ENCODE data around the gene NIN. TPM values are rescaled to one million over a fixed set of nuclear protein-coding genes. Genes with fewer than 3 reads are reported as not detected.

NIN gene
- total RNA-seq, 1 donor from 2014 or later = 29.5 TPM

DNA sequence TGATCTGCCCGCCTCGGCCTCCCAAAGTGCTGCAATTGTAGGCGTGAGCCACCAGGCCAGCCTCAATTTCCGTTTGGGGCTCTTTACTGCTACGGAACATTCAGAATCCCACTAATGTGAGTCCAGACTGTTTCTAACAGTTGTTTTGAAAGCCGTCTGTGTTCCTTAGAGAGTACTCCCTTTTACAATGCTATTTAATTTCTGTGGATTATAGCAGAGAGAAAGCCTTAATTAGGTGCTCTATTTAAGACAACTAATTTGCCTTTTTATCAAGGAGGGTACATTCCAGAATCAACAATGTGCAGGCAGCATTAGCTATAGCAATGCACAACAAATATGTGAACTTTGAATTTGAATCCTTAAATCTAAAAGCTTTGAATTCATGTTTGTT lies 160.1 kb downstream of the NIN start:
- peaks cover 19% of the 10 kb centered on the region for H3K4me1 ChIP-seq
- no peaks in the 10 kb centered on the region for H3K9me3 ChIP-seq
- no peak for DNase-seq (ENCODE audit: extremely low spot score in 2 of 2)
- H3K27ac ChIP-seq = no peak overlapping the region
- no peak overlapping the region for H3K4me3 ChIP-seq
- no peaks in the 10 kb centered on the region for H3K27me3 ChIP-seq
- no peak for TF ChIP-seq POLR2A (IDR thresholded peaks at IDR 0.05)
- TF ChIP-seq, protein P1, sequence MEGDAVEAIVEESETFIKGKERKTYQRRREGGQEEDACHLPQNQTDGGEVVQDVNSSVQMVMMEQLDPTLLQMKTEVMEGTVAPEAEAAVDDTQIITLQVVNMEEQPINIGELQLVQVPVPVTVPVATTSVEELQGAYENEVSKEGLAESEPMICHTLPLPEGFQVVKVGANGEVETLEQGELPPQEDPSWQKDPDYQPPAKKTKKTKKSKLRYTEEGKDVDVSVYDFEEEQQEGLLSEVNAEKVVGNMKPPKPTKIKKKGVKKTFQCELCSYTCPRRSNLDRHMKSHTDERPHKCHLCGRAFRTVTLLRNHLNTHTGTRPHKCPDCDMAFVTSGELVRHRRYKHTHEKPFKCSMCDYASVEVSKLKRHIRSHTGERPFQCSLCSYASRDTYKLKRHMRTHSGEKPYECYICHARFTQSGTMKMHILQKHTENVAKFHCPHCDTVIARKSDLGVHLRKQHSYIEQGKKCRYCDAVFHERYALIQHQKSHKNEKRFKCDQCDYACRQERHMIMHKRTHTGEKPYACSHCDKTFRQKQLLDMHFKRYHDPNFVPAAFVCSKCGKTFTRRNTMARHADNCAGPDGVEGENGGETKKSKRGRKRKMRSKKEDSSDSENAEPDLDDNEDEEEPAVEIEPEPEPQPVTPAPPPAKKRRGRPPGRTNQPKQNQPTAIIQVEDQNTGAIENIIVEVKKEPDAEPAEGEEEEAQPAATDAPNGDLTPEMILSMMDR (IDR thresholded peaks at IDR 0.05) = no peak
- TF ChIP-seq POLR2AphosphoS5 (IDR thresholded peaks at IDR 0.05; ENCODE audit: insufficient read depth in 1 of 2, low read depth in 1 of 2) = no peak
- no peaks in the 10 kb centered on the region for H3K36me3 ChIP-seq
- intact Hi-C loops (cut with DNase I) = no loop called here

DNA sequence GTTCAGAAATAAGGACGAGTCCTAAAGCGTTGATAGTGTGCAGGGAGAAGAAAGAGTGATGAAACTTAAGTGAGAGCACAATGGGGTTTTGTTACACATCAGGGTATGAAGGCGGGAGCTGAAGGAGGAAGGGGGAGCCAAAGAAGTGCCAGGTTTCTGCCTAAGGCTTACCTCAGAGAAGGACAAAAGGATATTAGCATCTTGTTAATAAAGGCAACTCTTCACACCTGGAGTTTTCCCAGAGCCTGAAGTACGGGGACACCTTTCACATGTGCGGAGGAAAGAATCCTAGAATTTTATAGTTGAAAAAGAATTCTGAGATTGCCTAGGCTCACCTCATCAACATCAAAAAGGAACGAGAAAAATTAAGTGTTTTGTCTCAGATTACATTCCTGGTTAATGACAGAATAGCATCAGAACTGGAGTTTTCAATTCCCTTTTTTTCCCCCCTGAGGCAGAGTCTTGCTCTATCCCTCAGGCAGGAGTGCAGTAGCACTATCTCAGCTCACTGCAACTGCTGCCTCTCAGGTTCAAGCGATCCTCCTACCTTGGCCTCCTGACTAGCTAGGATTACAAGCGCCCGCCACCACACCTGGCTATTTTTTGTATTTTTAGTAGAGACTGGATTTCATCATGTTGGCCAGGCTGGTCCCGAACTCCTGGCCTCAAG lies 160.6 kb downstream of the NIN start:
- H3K36me3 ChIP-seq = no peaks in the 10 kb centered on the region
- intact Hi-C loops (cut with DNase I) = no loop called here
- no peak overlapping the region for H3K4me3 ChIP-seq
- H3K9me3 ChIP-seq = no peaks in the 10 kb centered on the region
- TF ChIP-seq POLR2A (IDR thresholded peaks at IDR 0.05) = no peak
- TF ChIP-seq POLR2AphosphoS5 (IDR thresholded peaks at IDR 0.05; ENCODE audit: insufficient read depth in 1 of 2, low read depth in 1 of 2) = no peak
- TF ChIP-seq, protein P1 (IDR thresholded peaks at IDR 0.05) = no peak
- H3K27me3 ChIP-seq = no peaks in the 10 kb centered on the region
- peaks cover 19% of the 10 kb centered on the region for H3K4me1 ChIP-seq
- H3K27ac ChIP-seq = no peak overlapping the region
- no peak for DNase-seq (ENCODE audit: extremely low spot score in 2 of 2)

Small RNAs within 50 kb of the gene (small RNA-seq; reads per million reads assigned to genes)
- gene RF00593 = not detected

Other genes starting within 250 kb of the NIN start
- gene SAV1, start 162.9 kb downstream of the NIN start, total RNA-seq = 30.0 TPM
- gene ABHD12B, start 40.9 kb upstream of the NIN start, total RNA-seq = not detected
- gene PYGL, start 113.3 kb upstream of the NIN start, total RNA-seq = 84.0 TPM

Measured in vagina (tissue), 2 donors.